ENCODE data around the gene L1CAM. TPM values are rescaled to one million over a fixed set of nuclear protein-coding genes. Genes with fewer than 3 reads are reported as not detected.

Gene L1CAM
- total RNA-seq, 1 donor from 2014 or later, result 0.49 TPM

- Histone ChIP-seq H3K79me2 (ENCODE audit: low read depth) (no peaks in the 10 kb centered on the region), H3K4me1 (peaks cover 14% of the 10 kb centered on the region), H4K20me1 (ENCODE audit: low read depth) (peaks cover 19% of the 10 kb centered on the region), H3K27me3 (no peaks in the 10 kb centered on the region), H3K9me3 (ENCODE audit: low read depth) (no peaks in the 10 kb centered on the region), H3K27ac (no peak overlapping the region), H3K36me3 (no peaks in the 10 kb centered on the region), H3K4me2 (peak overlapping the region; percentile 66), H3F3A (ENCODE audit: low read depth) (peaks cover 9% of the 10 kb centered on the region), H2AFZ (replicated peaks) (no peak overlapping the region), H3K4me3 (no peak overlapping the region), H3K9ac (no peak overlapping the region)
- peaks cover 53% of the 10 kb centered on the region for H3K4me1 Mint-ChIP-seq
- TF ChIP-seq EZH2 (IDR thresholded peaks at IDR 0.05) (no peak), EZH2phosphoT487 (IDR thresholded peaks at IDR 0.05) (no peak)
- TF ChIP-seq, protein P1, sequence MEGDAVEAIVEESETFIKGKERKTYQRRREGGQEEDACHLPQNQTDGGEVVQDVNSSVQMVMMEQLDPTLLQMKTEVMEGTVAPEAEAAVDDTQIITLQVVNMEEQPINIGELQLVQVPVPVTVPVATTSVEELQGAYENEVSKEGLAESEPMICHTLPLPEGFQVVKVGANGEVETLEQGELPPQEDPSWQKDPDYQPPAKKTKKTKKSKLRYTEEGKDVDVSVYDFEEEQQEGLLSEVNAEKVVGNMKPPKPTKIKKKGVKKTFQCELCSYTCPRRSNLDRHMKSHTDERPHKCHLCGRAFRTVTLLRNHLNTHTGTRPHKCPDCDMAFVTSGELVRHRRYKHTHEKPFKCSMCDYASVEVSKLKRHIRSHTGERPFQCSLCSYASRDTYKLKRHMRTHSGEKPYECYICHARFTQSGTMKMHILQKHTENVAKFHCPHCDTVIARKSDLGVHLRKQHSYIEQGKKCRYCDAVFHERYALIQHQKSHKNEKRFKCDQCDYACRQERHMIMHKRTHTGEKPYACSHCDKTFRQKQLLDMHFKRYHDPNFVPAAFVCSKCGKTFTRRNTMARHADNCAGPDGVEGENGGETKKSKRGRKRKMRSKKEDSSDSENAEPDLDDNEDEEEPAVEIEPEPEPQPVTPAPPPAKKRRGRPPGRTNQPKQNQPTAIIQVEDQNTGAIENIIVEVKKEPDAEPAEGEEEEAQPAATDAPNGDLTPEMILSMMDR (IDR thresholded peaks at IDR 0.05), result no peak
- peak overlapping the region; percentile 24 for H3K4me3 Mint-ChIP-seq
- no peak for DNase-seq (ENCODE audit: low spot score)
- no peak overlapping the region for H3K27ac Mint-ChIP-seq
- peaks cover 28% of the 10 kb centered on the region for H3K9me3 Mint-ChIP-seq
- peaks cover 24% of the 10 kb centered on the region for H3K27me3 Mint-ChIP-seq (ENCODE audit: insufficient read depth, low read depth)
- no peaks in the 10 kb centered on the region for H3K36me3 Mint-ChIP-seq
Measured at GRCh38 chrX:153874085-153874365, 11.9 kb downstream of the L1CAM start.

GRCh38 chrX:153873282-153874084, 12.5 kb downstream of the L1CAM start:
- Histone ChIP-seq H3K36me3 (no peaks in the 10 kb centered on the region), H3K9ac (no peak overlapping the region), H3K4me2 (peak overlapping the region; percentile 66), H4K20me1 (ENCODE audit: low read depth) (peaks cover 19% of the 10 kb centered on the region), H3K4me1 (peaks cover 9% of the 10 kb centered on the region), H3K27ac (no peak overlapping the region), H3F3A (ENCODE audit: low read depth) (peaks cover 5% of the 10 kb centered on the region), H3K79me2 (ENCODE audit: low read depth) (no peaks in the 10 kb centered on the region), H3K9me3 (ENCODE audit: low read depth) (no peaks in the 10 kb centered on the region), H2AFZ (replicated peaks) (no peak overlapping the region), H3K4me3 (no peak overlapping the region), H3K27me3 (no peaks in the 10 kb centered on the region)
- peak; percentile 87 for DNase-seq (ENCODE audit: low spot score)
- Mint-ChIP-seq H3K4me3 (peak overlapping the region; percentile 15), H3K27me3 (ENCODE audit: insufficient read depth, low read depth) (peaks cover 24% of the 10 kb centered on the region), H3K27ac (no peak overlapping the region), H3K9me3 (peaks cover 30% of the 10 kb centered on the region), H3K36me3 (no peaks in the 10 kb centered on the region), H3K4me1 (peaks cover 49% of the 10 kb centered on the region)
- TF ChIP-seq, protein P1 (IDR thresholded peaks at IDR 0.05), result no peak
- TF ChIP-seq EZH2phosphoT487 (IDR thresholded peaks at IDR 0.05), result no peak
- no peak for TF ChIP-seq EZH2 (IDR thresholded peaks at IDR 0.05)

DNA sequence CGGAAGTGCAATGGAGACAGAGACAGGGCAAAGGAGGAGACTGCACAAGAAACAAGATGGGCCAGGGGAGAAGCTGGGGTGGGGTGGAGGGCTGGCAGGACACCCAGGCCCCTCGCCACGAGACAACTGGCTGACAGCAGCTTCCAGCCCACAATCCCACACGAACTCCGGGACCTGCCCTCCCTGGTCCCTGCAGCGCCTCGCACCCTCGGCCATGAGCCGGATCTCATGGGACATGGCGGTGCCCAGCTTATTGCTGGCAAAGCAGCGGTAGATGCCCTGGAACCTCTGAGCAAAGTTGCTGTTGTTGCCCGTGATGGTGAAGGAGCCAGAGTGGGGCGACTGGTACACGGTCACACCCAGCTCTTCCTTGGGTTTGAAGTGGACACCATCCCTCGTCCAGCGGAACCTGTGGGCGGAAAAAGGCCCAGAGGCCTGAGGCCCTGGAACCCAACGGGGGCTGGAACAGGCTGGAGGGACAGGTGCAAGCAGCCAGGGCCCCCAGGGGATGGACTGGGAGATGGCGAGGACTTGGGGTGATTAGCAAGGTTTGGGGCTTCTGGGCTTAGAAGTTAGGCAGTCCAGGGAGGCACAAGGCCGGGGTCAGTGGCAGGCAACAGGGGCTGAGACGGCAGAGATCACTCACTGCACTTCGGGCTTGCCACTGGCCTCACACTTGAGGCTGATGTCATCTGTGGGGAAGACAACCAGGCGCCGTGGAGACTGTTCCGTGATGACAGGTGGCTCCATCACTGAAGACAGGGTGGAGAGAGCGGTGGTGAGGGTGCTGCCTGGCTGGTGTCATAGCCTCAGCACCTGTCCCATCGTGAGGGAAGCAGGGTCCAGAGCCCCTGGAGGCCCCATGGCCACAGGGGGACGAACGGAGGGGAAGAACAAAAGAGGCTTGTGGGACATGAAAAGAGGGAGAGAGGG, 13.8 kb downstream of the L1CAM start:
- peaks cover 43% of the 10 kb centered on the region for H3K4me1 Mint-ChIP-seq
- Histone ChIP-seq H3K27ac (no peak overlapping the region), H3K4me2 (no peak overlapping the region), H3K27me3 (no peaks in the 10 kb centered on the region), H3K36me3 (no peaks in the 10 kb centered on the region), H3K79me2 (ENCODE audit: low read depth) (no peaks in the 10 kb centered on the region), H3K9ac (no peak overlapping the region), H4K20me1 (ENCODE audit: low read depth) (peaks cover 19% of the 10 kb centered on the region), H3K4me1 (peaks cover 7% of the 10 kb centered on the region), H3K9me3 (ENCODE audit: low read depth) (no peaks in the 10 kb centered on the region), H2AFZ (replicated peaks) (no peak overlapping the region), H3K4me3 (no peak overlapping the region), H3F3A (ENCODE audit: low read depth) (peaks cover 5% of the 10 kb centered on the region)
- peak overlapping the region; percentile 66 for H3K27ac Mint-ChIP-seq
- peaks cover 19% of the 10 kb centered on the region for H3K27me3 Mint-ChIP-seq (ENCODE audit: insufficient read depth, low read depth)
- TF ChIP-seq EZH2 (IDR thresholded peaks at IDR 0.05) (no peak), EZH2phosphoT487 (IDR thresholded peaks at IDR 0.05) (no peak)
- TF ChIP-seq, protein P1 (IDR thresholded peaks at IDR 0.05), result no peak
- peaks cover 26% of the 10 kb centered on the region for H3K9me3 Mint-ChIP-seq
- no peak for DNase-seq (ENCODE audit: low spot score)
- no peaks in the 10 kb centered on the region for H3K36me3 Mint-ChIP-seq
- peak overlapping the region; percentile 11 for H3K4me3 Mint-ChIP-seq

Data from neural progenitor cell (in vitro differentiated cells).